H9 (cell line): ENCODE results near the gene ACVR1C. TPM values are rescaled to one million over a fixed set of nuclear protein-coding genes. Genes with fewer than 3 reads are reported as not detected.

Experiments
- DNase-seq: peaks from one replicate; pipeline ENCODE4 v3.0.0-alpha.2; 2017
- H2AFZ ChIP-seq: one replicate; pipeline ENCODE4 v1.6.1; 2013; ENCODE audit warnings: mild to moderate bottlenecking, low read length, control low read depth, moderate library complexity
- H2AK5ac ChIP-seq: 2 replicates; pipeline ENCODE4 v1.6.1; 2013; ENCODE audit warnings: low read length, control low read depth, mixed read lengths; ENCODE audit not compliant: insufficient read length
- H2BK120ac ChIP-seq: one replicate; pipeline ENCODE4 v1.6.1; 2013; ENCODE audit warnings: low read depth, mild to moderate bottlenecking, low read length, control low read depth, inconsistent platforms; ENCODE audit not compliant: poor library complexity, severe bottlenecking
- H2BK12ac ChIP-seq: 2 replicates; pipeline ENCODE4 v1.6.1; 2013; ENCODE audit warnings: low read length, control low read depth, mixed read lengths, low read depth; ENCODE audit not compliant: insufficient read length
- H2BK15ac ChIP-seq: 2 replicates; pipeline ENCODE4 v1.6.1; 2013; ENCODE audit warnings: low read depth, low read length, control low read depth
- H2BK20ac ChIP-seq: one replicate; pipeline ENCODE4 v1.6.1; 2013; ENCODE audit warnings: low read depth, mild to moderate bottlenecking, low read length, control low read depth, inconsistent platforms; ENCODE audit not compliant: poor library complexity, severe bottlenecking
- H2BK5ac ChIP-seq: 2 replicates; pipeline ENCODE4 v1.6.1; 2013; ENCODE audit warnings: low read length, control low read depth, mixed read lengths; ENCODE audit not compliant: insufficient read length
- H3K14ac ChIP-seq: 2 replicates; pipeline ENCODE4 v1.6.1; 2013; ENCODE audit warnings: low read length, control low read depth; ENCODE audit not compliant: insufficient read depth
- H3K18ac ChIP-seq: 2 replicates; pipeline ENCODE4 v1.6.1; 2013; ENCODE audit warnings: low read depth, mild to moderate bottlenecking, mixed read lengths, low read length, control low read depth; ENCODE audit not compliant: insufficient read length
- H3K23ac ChIP-seq: 2 replicates; pipeline ENCODE4 v1.6.1; 2013; ENCODE audit warnings: low read length, control low read depth, mixed read lengths, low read depth; ENCODE audit not compliant: insufficient read length
- H3K23me2 ChIP-seq: 2 replicates; pipeline ENCODE4 v1.6.1; 2013; ENCODE audit warnings: low read depth, mild to moderate bottlenecking, mixed read lengths, low read length, control low read depth; ENCODE audit not compliant: insufficient read length, poor library complexity, severe bottlenecking
- H3K27ac ChIP-seq: 2 replicates; pipeline ENCODE4 v1.5.1; 2013; ENCODE audit warnings: low read length, control low read depth, mixed read lengths, low read depth; ENCODE audit not compliant: insufficient read length
- H3K27me3 ChIP-seq: 2 replicates; pipeline ENCODE4 v1.6.1; 2013; ENCODE audit warnings: low read length, control low read depth, inconsistent platforms; ENCODE audit not compliant: insufficient read depth
- H3K4ac ChIP-seq: 2 replicates; pipeline ENCODE4 v1.6.1; 2013; ENCODE audit warnings: low read depth, mild to moderate bottlenecking, control low read depth, inconsistent platforms, low read length, moderate library complexity
- H3K4me1 ChIP-seq: 2 replicates; pipeline ENCODE4 v1.6.1; 2013; ENCODE audit warnings: low read length, control low read depth, inconsistent platforms; ENCODE audit not compliant: insufficient read depth
- H3K4me2 ChIP-seq: 2 replicates; pipeline ENCODE4 v1.6.1; 2013; ENCODE audit warnings: low read length, control low read depth, mixed read lengths; ENCODE audit not compliant: insufficient read length, insufficient read depth
- H3K56ac ChIP-seq: 2 replicates; pipeline ENCODE4 v1.6.1; 2013; ENCODE audit warnings: low read depth, mild to moderate bottlenecking, mixed read lengths, low read length, control low read depth; ENCODE audit not compliant: insufficient read length
- H3K79me1 ChIP-seq: 2 replicates; pipeline ENCODE4 v1.6.1; 2013; ENCODE audit warnings: low read depth, mild to moderate bottlenecking, moderate library complexity, low read length, control low read depth, inconsistent platforms; ENCODE audit not compliant: insufficient read depth, poor library complexity, severe bottlenecking
- H3K79me2 ChIP-seq: 2 replicates; pipeline ENCODE4 v1.6.1; 2013; ENCODE audit warnings: low read length, control low read depth, inconsistent platforms; ENCODE audit not compliant: insufficient read depth
- H3K9ac ChIP-seq: 2 replicates; pipeline ENCODE4 v1.6.1; 2013; ENCODE audit warnings: low read length, control low read depth, mixed read lengths; ENCODE audit not compliant: insufficient read length; ENCODE audit errors: extremely low read depth
- H3K9me3 ChIP-seq: one replicate; pipeline ENCODE4 v1.6.1; 2013; ENCODE audit warnings: low read depth, low read length, inconsistent platforms; ENCODE audit not compliant: control insufficient read depth
- H3T11ph ChIP-seq: one replicate; pipeline ENCODE4 v1.6.1; 2013; ENCODE audit warnings: mild to moderate bottlenecking, low read length, control low read depth, inconsistent platforms
- H4K20me1 ChIP-seq: one replicate; pipeline ENCODE4 v1.6.1; 2013; ENCODE audit not compliant: control insufficient read depth, insufficient read length, insufficient read depth
- H4K5ac ChIP-seq: 2 replicates; pipeline ENCODE4 v1.6.1; 2013; ENCODE audit warnings: low read depth, mild to moderate bottlenecking, mixed read lengths, low read length, control low read depth; ENCODE audit not compliant: insufficient read length
- H4K8ac ChIP-seq: replicated peaks from 2 replicates; pipeline ENCODE4 v1.6.1; 2013; ENCODE audit warnings: low read length, control low read depth, mixed read lengths, low read depth; ENCODE audit not compliant: insufficient read length
- H4K91ac ChIP-seq: 2 replicates; pipeline ENCODE4 v1.6.1; 2013; ENCODE audit warnings: low read depth, mild to moderate bottlenecking, moderate library complexity, mixed read lengths, low read length, control low read depth; ENCODE audit not compliant: insufficient read length
- H3K27ac Mint-ChIP-seq, 3 experiments: 2 replicates in 2 of 3; 3 replicates in 1 of 3; pipeline ENCODE4 v1.8.0; 2020 to 2021; ENCODE audit warnings: mixed read lengths in 3 of 3, mild to moderate bottlenecking in 1 of 3, moderate library complexity in 1 of 3
- H3K27me3 Mint-ChIP-seq: 2 replicates; pipeline ENCODE4 v1.8.0; 2021; ENCODE audit warnings: low read depth, mild to moderate bottlenecking, moderate library complexity, mixed read lengths
- H3K36me3 Mint-ChIP-seq, 3 experiments: 2 replicates in 2 of 3; 3 replicates in 1 of 3; pipeline ENCODE4 v1.8.0; 2020 to 2021; ENCODE audit warnings: low read depth in 3 of 3, mixed read lengths in 3 of 3; ENCODE audit not compliant: insufficient read depth in 1 of 3
- H3K4me1 Mint-ChIP-seq, 2 experiments: 2 replicates each; pipeline ENCODE4 v1.8.0; 2020; ENCODE audit warnings: mixed read lengths in 2 of 2
- H3K4me3 Mint-ChIP-seq, 2 experiments: 2 replicates in 1 of 2; 3 replicates in 1 of 2; pipeline ENCODE4 v1.8.0; 2020 to 2021; ENCODE audit warnings: mild to moderate bottlenecking in 2 of 2, mixed read lengths in 2 of 2, moderate library complexity in 1 of 2
- H3K9me3 Mint-ChIP-seq, 2 experiments: 2 replicates in 1 of 2; 3 replicates in 1 of 2; pipeline ENCODE4 v1.8.0; 2020; ENCODE audit warnings: mild to moderate bottlenecking in 2 of 2, mixed read lengths in 2 of 2, moderate library complexity in 1 of 2
- WGBS: extraction: QIAGEN DNeasy Blood & Tissue Kit; methylation state at CpG from one replicate; pipeline ENCODE4 v1.1.7; 2013; ENCODE audit warnings: missing lambda C conversion rate, low lambda C conversion rate, mixed read lengths; ENCODE audit not compliant: insufficient read length; ENCODE audit errors: extremely low coverage; 5-methylcytosine and 5-hydroxymethylcytosine counted together
- total RNA-seq: library from RNA; stranded (reverse); gene quantifications from 2 replicates; pipeline ENCODE4 v1.2.1, GENCODE V29; 2021
- TF ChIP-seq, protein P1 (sequence below): fragments of 200-600 bp; sonication (generic); conservative IDR thresholded peaks from 3 replicates; pipeline ENCODE4 v1.8.0; 2021; ENCODE audit warnings: antibody characterized with exemption, mild to moderate bottlenecking

ACVR1C gene
- total RNA-seq, 1 experiment from 2014 or later = 0.81 TPM

DNA sequence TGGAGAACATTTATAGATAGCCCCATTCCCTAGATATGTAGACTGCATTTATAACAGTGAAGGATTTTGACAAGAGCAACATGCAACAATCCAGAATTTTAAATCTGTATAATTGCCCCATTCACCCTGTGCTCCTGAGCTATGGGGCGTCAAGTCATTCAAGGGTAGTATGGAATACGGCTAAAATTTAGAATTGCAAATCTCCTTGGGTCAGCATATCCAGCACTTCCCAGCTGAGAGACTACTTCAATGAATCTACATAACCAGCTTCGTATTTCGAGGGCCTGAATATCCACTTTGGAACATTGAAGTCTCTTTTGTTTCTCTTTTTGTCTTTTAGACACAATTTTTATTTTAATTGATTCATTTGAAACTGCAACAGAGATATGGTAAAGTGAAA, 28.4 kb upstream of the ACVR1C start:
- no peaks in the 10 kb centered on the region; the same call in 1 of the 2 replicates for H3K4me1 ChIP-seq
- H3K56ac ChIP-seq = no peak overlapping the region
- H3K18ac ChIP-seq = no peak overlapping the region
- no peak overlapping the region for H4K91ac ChIP-seq
- no peaks in the 10 kb centered on the region for H3K27me3 ChIP-seq
- H2AK5ac ChIP-seq = no peak overlapping the region
- H4K5ac ChIP-seq = no peak overlapping the region
- no peak overlapping the region for H3K9ac ChIP-seq
- H3K27me3 Mint-ChIP-seq = no peaks in the 10 kb centered on the region
- no peak overlapping the region for H2BK15ac ChIP-seq
- H4K20me1 ChIP-seq = no peaks in the 10 kb centered on the region
- no peak overlapping the region for H3K14ac ChIP-seq
- H3K23me2 ChIP-seq = no peaks in the 10 kb centered on the region
- WGBS = no CpG with 5 or more reads among the region's 4 CpGs
- TF ChIP-seq, protein P1, sequence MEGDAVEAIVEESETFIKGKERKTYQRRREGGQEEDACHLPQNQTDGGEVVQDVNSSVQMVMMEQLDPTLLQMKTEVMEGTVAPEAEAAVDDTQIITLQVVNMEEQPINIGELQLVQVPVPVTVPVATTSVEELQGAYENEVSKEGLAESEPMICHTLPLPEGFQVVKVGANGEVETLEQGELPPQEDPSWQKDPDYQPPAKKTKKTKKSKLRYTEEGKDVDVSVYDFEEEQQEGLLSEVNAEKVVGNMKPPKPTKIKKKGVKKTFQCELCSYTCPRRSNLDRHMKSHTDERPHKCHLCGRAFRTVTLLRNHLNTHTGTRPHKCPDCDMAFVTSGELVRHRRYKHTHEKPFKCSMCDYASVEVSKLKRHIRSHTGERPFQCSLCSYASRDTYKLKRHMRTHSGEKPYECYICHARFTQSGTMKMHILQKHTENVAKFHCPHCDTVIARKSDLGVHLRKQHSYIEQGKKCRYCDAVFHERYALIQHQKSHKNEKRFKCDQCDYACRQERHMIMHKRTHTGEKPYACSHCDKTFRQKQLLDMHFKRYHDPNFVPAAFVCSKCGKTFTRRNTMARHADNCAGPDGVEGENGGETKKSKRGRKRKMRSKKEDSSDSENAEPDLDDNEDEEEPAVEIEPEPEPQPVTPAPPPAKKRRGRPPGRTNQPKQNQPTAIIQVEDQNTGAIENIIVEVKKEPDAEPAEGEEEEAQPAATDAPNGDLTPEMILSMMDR = no peak
- no peak overlapping the region for H3K4me2 ChIP-seq
- H3K36me3 Mint-ChIP-seq = no peaks in the 10 kb centered on the region
- H3K4me1 Mint-ChIP-seq = peaks cover 8 to 9% of the 10 kb centered on the region in 2 experiments
- no peak overlapping the region for H2BK12ac ChIP-seq
- H3K27ac Mint-ChIP-seq = no peak overlapping the region
- H3K79me1 ChIP-seq = no peaks in the 10 kb centered on the region
- H3K79me2 ChIP-seq = no peaks in the 10 kb centered on the region
- H2AFZ ChIP-seq = no peak overlapping the region
- H3K9me3 Mint-ChIP-seq = no peaks in the 10 kb centered on the region; a peak in 1 of 5 replicates
- H2BK120ac ChIP-seq = no peak overlapping the region
- H4K8ac ChIP-seq = no peak overlapping the region
- no peak overlapping the region for H2BK20ac ChIP-seq
- H3K27ac ChIP-seq = no peak overlapping the region
- no peak overlapping the region for H3K4ac ChIP-seq
- no peak overlapping the region for H3K4me3 Mint-ChIP-seq
- DNase-seq = no peak
- H3K9me3 ChIP-seq = no peaks in the 10 kb centered on the region
- no peak overlapping the region for H2BK5ac ChIP-seq
- H3K23ac ChIP-seq = no peak overlapping the region
- H3T11ph ChIP-seq = no peak overlapping the region
